Smooth muscle cell of the brain vasculature (primary cell): Measurements from ENCODE around the gene AOX1.
"Not testable (repeated sequence)": the region's sequence is repeated elsewhere in the genome, so short reads cannot be mapped to it uniquely, and the experiment has no call there.

Experiments used
- DNase-seq: peaks from one replicate; pipeline ENCODE4 v3.0.0-alpha.2; 2012; ENCODE audit warnings: low read depth, low spot score

The AOX1 gene

DNA sequence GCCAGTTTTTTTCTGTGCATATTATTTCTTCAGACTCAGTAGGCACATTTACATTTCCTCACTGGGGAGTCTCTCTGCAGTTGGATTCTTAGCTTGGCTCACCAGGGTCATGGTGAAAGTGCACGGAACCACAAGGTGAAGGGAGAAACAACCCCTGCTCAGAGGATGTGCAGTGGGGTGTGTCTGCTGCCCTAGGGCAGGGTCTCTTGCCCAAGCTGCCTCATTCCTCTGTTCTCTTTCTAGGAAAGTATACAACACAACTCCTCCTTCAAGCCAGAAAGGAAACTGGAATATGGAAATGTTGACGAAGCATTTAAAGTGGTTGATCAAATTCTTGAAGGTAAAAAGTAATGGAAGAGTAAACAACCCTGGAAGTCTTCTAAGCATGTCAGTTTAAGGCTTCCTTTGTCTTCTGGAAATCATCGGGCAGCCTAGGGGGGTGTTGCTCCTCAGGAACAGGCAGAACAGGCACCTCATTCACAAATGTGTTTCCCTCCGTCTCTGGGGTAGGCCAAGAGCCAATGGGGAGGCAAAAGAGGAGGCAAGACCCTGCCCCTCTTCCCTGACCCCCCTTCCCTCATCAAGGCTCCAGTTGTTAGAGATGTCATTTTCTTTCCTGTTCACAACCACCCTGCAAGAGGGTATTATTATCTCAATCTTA, 41.4 kb downstream of the AOX1 start:
- DNase-seq, result no peak

DNA sequence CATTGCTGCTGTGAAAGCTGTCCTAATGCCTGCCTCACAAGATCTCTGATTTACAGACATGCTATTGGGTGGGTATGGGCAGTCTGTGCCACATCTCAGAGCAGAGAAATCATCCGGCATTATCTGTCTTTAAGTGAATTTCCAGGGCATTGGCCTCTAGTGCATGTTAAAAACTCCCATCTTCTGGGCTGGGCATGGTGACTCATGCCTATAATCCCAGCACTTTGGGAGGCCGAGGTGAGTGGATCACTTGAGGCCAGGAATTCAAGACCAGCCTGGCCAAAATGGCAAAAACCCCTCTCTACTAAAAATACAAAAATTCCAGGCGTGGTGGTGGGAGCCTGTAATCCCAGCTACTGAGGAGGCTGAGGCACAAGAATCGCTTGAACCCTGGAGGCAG, 42.6 kb downstream of the AOX1 start:
- not testable (repeated sequence) for DNase-seq

DNA sequence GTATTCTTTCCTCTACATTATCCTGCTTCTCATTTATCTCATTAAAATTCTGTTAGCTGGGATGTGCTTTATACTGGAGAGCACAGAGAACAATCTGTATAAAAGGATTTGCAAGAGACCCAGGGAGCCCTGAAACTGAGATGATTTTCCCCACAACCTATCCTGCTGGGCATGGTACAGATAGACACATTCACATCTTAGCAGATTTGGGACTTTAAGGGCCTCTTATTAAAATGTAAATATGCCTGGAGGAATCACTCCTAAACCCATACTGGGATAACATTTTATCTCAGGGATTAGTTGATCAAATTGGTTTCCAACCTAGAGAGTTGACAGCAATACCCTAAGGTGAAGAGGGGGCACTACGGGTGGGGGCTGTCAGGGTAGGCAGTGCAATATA, 45.5 kb downstream of the AOX1 start:
- no peak for DNase-seq

- DNase-seq, result no peak
Measured at GRCh38 chr2:200634231-200634964, 48.6 kb downstream of the AOX1 start.

DNA sequence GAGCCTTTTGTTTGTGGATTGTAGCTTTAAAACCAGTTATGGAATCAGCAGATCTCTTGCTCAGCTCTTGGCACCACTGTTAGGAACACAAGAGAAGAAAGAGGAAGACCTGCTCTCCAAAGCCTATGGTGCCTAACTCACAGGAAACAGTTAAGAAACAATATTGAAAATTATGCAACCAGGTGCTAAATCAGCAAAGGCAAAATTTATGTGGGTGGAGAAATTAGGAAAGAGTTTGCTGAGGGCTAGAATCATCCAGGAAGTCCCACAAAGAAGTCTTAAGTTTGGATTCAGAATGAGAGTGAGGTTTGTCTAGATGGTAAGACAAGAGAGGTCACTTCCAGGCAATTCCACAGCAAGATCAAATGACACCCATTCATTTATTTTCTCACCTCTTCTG, 49.4 kb downstream of the AOX1 start:
- no peak for DNase-seq

- no peak for DNase-seq
Measured at GRCh38 chr2:200637901-200638300, 52.1 kb downstream of the AOX1 start.

DNA sequence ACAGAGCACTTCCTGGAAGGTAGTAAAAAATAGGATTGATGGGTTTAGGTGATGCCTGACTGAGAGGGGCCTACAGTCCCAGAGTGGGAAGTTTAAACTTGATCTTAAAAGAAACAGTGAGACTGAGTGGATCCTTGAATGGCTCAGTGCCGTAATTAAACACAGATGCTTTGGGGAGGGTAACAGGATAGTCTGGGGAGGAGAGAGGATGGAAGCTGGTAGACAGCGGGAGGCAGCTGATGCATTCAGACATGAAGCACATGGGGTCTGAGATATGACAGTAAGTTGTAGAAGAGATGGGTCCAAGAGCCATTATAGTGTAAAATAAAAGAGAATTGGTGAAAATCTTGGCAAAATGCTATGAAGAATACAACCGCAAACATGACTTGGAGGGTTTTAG, 54.4 kb downstream of the AOX1 start:
- DNase-seq, result no peak

DNA sequence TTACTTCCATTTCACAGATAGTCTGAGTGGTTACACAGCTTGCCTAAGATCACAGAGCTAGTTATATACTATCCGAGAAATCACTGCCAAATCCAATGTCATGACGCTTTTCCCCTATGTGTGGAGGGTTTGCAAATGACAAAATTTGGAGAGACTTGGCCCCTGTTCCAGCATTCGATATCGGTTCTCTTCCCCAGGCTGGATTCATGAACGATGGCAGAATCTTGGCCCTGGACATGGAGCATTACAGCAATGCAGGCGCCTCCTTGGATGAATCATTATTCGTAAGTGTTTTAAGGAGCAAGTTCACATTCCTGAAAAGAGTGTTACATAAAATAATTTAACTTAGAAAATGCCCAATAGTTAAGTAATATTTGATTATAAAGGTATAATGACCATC, 55.1 kb downstream of the AOX1 start:
- no peak for DNase-seq

- DNase-seq, result not testable (repeated sequence)
Measured at GRCh38 chr2:200648518-200649281, 62.9 kb downstream of the AOX1 start.

DNA sequence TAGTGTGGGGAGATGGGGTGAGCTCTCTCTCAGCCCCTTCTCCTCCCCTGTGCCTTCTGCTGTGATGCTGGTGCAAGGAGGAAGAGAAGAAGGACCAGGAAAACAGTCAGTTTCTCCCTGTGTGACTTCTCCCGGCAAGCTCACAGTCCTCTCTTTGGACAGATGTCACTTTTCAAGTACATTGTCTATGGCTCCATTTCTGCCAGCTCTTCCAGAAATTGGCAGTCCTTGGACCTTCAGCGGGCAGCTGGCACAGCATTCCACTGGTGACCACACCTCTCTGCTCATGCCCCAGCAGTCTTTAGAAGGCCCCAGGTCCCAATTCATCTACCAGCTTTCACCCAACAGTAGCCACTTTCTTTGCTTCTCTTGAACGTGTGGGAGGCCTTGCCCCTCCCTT, 63.9 kb downstream of the AOX1 start:
- DNase-seq, result no peak

DNA sequence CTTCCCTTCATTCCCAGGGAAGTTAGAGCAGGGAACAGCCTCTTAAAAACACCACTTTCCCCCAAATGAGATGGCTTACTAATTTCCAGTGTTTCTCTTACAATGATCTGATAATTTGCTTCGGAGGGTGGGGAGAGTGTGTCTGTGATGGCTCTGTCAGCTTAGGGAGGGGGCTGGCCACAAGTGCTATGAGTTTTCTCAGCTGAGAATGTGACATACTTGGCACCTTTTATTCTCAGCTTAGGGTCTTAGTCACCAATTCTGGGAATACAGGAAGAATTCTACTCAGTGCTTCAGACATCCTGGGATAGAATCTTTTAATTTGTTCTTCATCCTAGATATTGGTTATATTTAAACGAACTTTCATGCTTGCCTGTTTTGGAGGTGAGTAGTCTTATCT, 64.4 kb downstream of the AOX1 start:
- DNase-seq, result no peak

- DNase-seq, result no peak
Measured at GRCh38 chr2:200652158-200652557, 66.3 kb downstream of the AOX1 start.

GRCh38 chr2:200653021-200653420, 67.2 kb downstream of the AOX1 start:
- no peak for DNase-seq

DNA sequence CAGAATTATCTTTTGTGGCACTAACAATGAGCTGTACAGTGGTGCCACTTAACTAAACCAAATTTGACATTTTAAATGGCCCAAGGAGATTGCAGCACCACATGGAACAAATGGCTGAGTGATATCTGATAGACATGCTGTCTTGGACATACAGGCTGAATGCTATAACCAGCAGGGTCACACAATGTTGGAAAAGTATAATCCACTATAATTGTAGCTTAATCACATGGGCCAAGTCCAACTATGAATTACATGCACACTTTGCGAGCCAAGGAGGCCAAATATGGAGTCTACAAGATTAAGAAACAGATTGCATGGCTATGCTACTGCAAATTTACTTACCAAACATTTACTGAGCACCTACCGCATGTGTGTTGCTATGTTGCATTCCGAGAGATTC, 69.0 kb downstream of the AOX1 start:
- DNase-seq, result no peak

DNA sequence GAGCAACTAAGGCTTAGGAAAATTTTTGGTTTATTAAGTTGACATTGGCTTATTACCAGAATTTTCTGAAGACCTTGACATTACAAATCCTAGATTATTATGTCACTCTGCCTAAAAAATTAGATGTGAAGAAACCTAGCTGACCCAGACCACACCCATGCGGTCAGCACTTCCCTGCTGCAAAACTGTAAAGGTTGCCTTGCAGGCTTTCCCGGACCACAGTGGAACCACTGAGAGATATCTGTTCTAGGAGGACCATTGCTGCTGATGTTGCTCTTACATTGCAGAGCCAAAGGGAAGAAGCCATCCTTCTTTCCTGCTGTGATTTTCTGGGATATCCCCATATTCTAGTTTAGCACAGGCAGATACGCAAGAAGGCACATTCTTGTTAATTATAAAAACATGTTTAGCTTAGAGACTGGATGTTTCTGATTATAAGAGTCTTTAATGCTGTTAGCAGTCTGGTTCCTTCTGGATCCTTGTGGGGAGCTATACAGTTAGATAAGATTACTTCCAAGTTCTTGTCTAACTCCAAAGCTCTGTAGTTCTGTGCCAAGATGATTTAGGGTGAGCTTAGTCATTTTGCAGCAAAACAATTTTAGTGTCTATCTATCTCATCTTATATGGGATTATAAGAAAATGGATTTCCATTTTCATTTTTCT, 70.2 kb downstream of the AOX1 start:
- DNase-seq, result no peak

- no peak for DNase-seq
Measured at GRCh38 chr2:200658278-200658864, 72.6 kb downstream of the AOX1 start.

GRCh38 chr2:200659410-200659809, 73.6 kb downstream of the AOX1 start:
- DNase-seq, result no peak

DNA sequence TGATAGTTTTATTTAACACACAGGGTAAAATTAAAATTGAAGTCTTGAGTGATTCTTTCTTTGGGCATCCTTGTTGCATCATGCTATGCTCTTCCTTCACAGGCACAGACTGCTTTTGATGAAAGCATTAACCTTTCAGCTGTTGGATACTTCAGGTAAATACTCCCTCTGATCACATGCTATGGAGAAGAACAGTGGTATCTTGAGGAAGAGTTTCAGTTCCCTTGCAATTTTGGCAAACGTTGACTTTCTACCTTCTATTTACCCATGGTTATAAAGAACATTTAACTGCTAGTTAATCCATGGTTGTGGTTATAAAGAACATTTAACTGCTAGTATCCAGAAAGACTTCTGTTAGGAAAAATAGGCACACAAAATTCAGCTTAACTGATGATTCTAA, 75.7 kb downstream of the AOX1 start:
- DNase-seq, result no peak

DNA sequence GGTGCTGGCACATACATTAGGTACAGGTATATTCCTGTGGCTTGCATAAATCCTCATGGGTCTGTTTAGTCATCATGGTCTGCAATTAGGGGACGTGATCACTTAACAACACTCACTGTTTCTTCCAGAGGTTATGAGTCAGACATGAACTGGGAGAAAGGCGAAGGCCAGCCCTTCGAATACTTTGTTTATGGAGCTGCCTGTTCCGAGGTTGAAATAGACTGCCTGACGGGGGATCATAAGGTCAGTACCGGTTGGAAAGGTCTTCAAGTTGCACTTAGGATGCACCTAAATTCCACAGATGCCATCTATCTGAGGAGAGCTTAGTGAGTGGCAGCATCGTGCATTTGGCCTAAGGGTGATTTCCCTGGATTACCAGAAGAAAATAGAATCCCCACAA, 76.9 kb downstream of the AOX1 start:
- no peak for DNase-seq

DNA sequence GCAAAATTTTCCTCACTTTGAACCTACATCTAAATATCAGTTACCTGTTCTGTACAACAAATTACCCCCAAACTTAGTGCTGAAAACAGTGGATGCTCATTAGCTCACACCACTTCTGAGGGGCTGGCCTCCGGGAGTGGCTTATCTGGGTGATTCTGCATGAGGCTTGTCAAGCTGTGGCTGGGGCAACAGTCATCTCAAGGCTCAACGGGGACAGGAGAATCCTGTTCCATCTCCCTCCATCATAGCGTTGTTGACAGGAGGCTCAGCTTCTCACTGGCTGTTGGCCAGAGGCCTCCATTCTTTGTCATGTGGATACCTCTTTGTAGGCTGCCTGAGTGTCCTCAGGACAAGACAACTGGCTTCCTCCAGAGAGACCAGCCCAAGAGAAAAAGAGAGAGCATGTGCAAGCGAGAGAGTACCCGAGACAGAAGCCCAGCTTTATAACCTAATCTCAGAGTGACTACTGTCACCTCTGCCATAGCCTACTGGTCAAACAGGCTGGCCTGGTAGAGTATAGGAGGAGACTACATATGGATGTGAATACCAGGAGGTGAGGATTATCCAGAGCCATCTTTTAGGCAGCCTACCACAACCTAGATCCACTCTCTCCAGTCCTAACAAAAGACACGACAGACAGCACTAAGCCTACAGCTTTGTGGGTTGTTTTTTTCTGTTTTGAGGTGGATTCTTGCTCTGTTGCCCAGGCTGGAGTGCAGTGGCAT, 79.1 kb downstream of the AOX1 start:
- no peak for DNase-seq
